Mucosa of rectum (tissue), 2 donors: ENCODE results near the gene YDJC.
A peak's percentile ranks its signal among the peaks of the same experiment; 100 is the strongest.
"Not testable (repeated sequence)": the region's sequence is repeated elsewhere in the genome, so short reads cannot be mapped to it uniquely, and the experiment has no call there.

ENCODE experiments used
- H3K27ac ChIP-seq, 2 donors: one replicate each; pipeline ENCODE4 v1.7.0; 2013; ENCODE audit warnings: inconsistent platforms in 2 of 2, low read depth in 2 of 2, low read length in 2 of 2
- H3K27me3 ChIP-seq, 2 donors: one replicate each; pipeline ENCODE4 v1.7.0; 2013; ENCODE audit warnings: low read length in 2 of 2; ENCODE audit not compliant: control insufficient read depth in 2 of 2, insufficient read depth in 2 of 2
- H3K36me3 ChIP-seq, 2 donors: one replicate each; pipeline ENCODE4 v1.7.0; 2013; ENCODE audit warnings: low read length in 2 of 2; ENCODE audit not compliant: control insufficient read depth in 2 of 2, insufficient read depth in 2 of 2
- H3K4me1 ChIP-seq, 2 donors: one replicate each; pipeline ENCODE4 v1.7.0; 2013; ENCODE audit warnings: low read length in 2 of 2, mild to moderate bottlenecking in 1 of 2; ENCODE audit not compliant: control insufficient read depth in 2 of 2, insufficient read depth in 2 of 2
- H3K4me3 ChIP-seq, 2 donors: one replicate each; pipeline ENCODE4 v1.7.0; 2013; ENCODE audit warnings: low read length in 2 of 2
- H3K9ac ChIP-seq, 2 donors: one replicate each; pipeline ENCODE4 v1.7.0; 2013; ENCODE audit warnings: low read length in 2 of 2, low read depth in 1 of 2, mild to moderate bottlenecking in 1 of 2
- H3K9me3 ChIP-seq, 2 donors: one replicate each; pipeline ENCODE4 v1.7.0; 2013; ENCODE audit warnings: low read length in 2 of 2; ENCODE audit not compliant: control insufficient read depth in 2 of 2
- donor health status: healthy.
- donor health status: Normal muscosa, but diverticular disease.

Gene YDJC, protein sequence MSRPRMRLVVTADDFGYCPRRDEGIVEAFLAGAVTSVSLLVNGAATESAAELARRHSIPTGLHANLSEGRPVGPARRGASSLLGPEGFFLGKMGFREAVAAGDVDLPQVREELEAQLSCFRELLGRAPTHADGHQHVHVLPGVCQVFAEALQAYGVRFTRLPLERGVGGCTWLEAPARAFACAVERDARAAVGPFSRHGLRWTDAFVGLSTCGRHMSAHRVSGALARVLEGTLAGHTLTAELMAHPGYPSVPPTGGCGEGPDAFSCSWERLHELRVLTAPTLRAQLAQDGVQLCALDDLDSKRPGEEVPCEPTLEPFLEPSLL

GRCh38 chr22:21629255-21630149 lies at the start of gene YDJC:
TSS of gene YDJC (minus strand) at chr22:21630022. CDS start at chr22:21630014, 8 bp downstream.
- peak within 1 kb of the TSS; percentile 79 to 89 for H3K4me3 ChIP-seq
- H3K9ac ChIP-seq: peak within 1 kb of the TSS; percentile 72 to 90
- peaks cover 5 to 9% of the 10 kb centered on the region in 2 donors for H3K4me1 ChIP-seq
- peaks cover 2 to 15% of the 10 kb centered on the region in 2 donors for H3K36me3 ChIP-seq
- H3K27me3 ChIP-seq: no peaks in the 10 kb centered on the region
- peak within 1 kb of the TSS; percentile 81 to 86 for H3K27ac ChIP-seq
- H3K9me3 ChIP-seq: no peaks in the 10 kb centered on the region

DNA sequence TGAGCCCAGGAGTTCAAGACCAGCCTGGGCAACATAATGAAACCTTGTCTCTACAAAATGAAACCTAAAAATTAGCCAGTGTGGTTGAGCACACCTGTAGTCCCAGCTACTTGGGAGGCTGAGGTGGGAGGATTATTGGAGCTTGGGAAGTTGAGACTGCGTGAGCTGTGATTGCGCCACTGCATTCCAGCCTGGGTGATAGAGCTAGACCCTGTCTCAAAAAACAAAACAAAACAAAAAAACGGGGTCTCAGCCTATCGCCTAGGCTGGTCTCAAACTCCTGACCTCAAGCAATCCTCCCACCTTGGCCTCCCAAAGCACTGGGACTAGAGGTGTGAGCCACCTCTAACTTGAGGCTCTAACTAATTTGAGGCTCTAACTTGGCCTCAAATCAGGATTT lies 49.6 kb upstream of the YDJC start:
- H3K4me1 ChIP-seq: no peaks in the 10 kb centered on the region
- no peaks in the 10 kb centered on the region for H3K9me3 ChIP-seq
- peaks cover 38 to 41% of the 10 kb centered on the region in 2 donors for H3K36me3 ChIP-seq
- no peak overlapping the region for H3K4me3 ChIP-seq
- no peaks in the 10 kb centered on the region for H3K27me3 ChIP-seq
- H3K9ac ChIP-seq: no peak overlapping the region
- H3K27ac ChIP-seq: no peak overlapping the region

- H3K27ac ChIP-seq, H3K9ac ChIP-seq, H3K4me3 ChIP-seq, H3K4me1 ChIP-seq, H3K9me3 ChIP-seq, H3K27me3 ChIP-seq: not testable (repeated sequence)
- peaks cover 39 to 46% of the 10 kb centered on the region in 2 donors for H3K36me3 ChIP-seq
Observed at GRCh38 chr22:21678842-21679241, 49.0 kb upstream of the YDJC start.

DNA sequence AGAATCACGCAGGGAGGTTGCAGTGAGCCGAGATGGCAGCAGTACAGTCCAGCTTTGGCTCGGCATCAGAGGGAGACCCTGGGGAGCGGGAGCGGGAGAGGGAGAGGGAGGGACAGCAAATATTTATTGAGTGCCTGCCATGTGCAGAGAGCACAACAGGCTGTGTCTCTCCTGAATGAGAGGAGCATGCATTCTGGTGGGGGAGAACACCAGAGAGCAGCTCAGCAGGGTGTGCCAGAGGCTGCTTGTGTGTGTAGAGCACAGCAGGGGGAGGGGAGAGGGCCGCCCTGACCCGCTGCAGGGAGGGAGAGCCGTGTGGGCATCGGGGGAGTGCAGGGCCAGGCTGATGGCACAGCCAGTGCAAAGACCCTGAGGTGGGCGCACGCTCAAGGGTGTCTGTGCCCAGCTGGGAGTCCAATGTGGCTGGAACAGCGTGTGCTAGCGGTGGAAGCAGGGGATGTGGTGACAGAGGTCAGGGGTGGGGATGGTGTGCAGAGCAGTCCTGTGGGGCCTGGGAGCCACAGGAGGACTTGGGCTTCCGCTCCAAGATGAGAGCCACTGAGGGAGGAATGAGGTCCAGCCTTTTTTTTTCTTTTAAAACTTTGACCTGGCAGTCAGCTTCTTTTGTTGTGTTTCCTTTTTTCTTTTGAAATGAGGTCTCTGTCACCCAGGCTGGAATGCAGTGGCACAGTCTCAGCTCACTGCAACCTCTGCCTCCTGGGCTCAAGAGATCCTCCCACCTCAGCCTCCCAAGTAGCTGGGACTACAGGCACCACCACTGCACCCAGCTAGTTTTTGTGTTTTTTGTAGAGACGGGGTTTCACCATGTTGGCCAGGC lies 48.0 kb upstream of the YDJC start:
- H3K27me3 ChIP-seq: no peaks in the 10 kb centered on the region
- H3K4me1 ChIP-seq: no peaks in the 10 kb centered on the region
- H3K4me3 ChIP-seq: no peak overlapping the region
- no peak overlapping the region for H3K9ac ChIP-seq
- no peaks in the 10 kb centered on the region for H3K9me3 ChIP-seq
- H3K27ac ChIP-seq: no peak overlapping the region
- peaks cover 41 to 48% of the 10 kb centered on the region in 2 donors for H3K36me3 ChIP-seq

DNA sequence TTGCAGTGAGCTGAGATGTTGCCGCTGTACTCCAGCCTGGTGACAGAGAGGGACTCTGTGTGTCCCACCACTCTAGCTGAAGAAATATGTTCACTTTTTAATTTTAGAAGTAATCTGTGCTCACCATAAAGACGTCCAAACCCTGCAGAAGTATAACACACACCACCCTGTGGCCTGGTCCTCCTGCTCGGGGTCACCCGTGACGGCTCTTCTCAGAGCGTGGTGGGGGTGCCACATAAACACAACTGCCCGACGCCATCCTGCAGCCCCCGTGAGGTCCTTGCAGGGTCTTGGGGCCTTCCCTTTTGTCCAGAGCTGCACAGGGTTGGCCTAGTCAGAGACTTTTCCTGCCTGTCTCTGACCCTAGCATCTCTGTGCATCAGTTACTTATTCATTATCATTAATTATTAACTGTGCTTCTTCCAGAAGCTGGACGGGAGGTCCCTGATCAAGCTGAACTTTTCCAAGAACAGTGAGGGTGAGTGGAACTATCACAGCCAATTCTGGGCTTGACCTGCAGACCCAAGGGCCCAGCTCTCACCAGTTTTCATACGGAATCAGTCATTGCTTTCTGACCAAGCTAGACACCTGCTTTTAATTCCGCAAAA lies 44.9 kb upstream of the YDJC start:
- no peak overlapping the region for H3K27ac ChIP-seq
- H3K4me3 ChIP-seq: no peak overlapping the region
- H3K36me3 ChIP-seq: peaks cover 44 to 57% of the 10 kb centered on the region in 2 donors
- H3K27me3 ChIP-seq: no peaks in the 10 kb centered on the region
- no peaks in the 10 kb centered on the region for H3K9me3 ChIP-seq
- no peak overlapping the region for H3K9ac ChIP-seq
- H3K4me1 ChIP-seq: no peaks in the 10 kb centered on the region

DNA sequence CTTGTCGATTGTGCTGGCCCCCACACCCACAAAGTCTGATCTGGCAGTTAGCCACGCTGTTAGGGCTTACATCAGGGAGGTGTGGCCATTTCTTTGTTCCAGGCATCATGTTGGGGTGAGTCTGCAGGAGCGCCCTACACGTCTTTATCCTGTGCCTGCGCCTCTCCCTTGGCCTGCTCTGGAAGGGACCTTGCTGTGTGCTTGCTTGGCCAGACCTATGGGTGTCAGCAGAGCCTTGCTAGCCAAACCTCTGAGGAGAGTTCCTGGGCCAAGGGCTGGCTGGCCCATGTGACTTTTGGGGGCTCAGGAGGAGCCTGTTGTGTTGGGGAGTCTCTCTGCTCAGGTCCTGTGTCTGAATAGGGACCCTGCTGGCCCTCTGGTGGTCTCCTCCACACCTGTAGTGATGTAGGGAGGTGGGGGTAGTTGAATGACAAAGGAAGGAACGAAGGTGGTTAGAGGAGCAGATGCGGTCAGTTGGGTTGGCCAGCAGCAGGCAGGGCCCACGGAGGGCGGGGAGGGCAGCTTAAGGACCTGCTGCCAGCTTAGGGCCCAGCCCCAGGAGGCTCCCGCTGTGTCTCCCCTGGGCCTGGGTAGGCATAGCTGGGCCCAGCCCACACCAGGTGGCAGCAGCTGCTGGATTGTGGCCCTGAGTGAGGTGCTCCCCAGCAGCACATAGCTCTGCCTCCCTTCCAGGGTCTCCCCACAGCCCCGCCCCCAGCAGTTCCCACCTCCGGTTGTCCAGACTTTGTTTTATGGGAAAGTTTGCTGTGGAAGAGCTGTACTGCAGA lies 43.9 kb upstream of the YDJC start:
- H3K9me3 ChIP-seq: no peaks in the 10 kb centered on the region
- H3K27me3 ChIP-seq: no peaks in the 10 kb centered on the region
- no peaks in the 10 kb centered on the region for H3K4me1 ChIP-seq
- no peak overlapping the region for H3K4me3 ChIP-seq
- H3K36me3 ChIP-seq: peaks cover 44 to 58% of the 10 kb centered on the region in 2 donors
- no peak overlapping the region for H3K9ac ChIP-seq
- H3K27ac ChIP-seq: no peak overlapping the region

DNA sequence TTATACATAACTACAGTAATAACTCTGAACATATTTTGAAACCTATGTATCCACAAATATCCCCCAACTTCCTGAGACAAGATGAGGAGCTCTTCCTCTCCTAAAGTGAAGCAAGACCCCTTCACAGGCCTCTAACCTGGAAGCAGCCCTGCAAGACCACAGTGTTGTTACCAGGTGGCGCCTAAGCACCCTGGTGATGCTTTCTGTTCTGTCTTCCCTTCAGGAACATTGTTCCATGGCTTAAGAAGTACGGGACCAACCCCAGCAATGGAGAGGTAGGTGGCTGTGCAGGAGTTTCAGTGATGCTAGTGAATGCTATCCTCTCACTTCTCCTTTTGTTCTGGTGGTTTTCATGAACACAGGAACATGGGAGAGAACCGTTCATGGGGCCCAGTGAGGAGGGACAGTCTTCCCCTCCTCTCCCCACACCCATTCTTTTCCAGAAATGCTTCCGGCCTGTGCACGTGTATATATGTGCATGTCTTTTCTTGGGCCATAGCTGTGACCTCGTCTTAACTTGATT lies 42.3 kb upstream of the YDJC start:
- H3K36me3 ChIP-seq: peaks cover 44 to 58% of the 10 kb centered on the region in 2 donors
- H3K4me3 ChIP-seq: no peak overlapping the region
- no peak overlapping the region for H3K9ac ChIP-seq
- H3K4me1 ChIP-seq: no peaks in the 10 kb centered on the region
- H3K9me3 ChIP-seq: no peaks in the 10 kb centered on the region
- H3K27ac ChIP-seq: no peak overlapping the region
- H3K27me3 ChIP-seq: no peaks in the 10 kb centered on the region

DNA sequence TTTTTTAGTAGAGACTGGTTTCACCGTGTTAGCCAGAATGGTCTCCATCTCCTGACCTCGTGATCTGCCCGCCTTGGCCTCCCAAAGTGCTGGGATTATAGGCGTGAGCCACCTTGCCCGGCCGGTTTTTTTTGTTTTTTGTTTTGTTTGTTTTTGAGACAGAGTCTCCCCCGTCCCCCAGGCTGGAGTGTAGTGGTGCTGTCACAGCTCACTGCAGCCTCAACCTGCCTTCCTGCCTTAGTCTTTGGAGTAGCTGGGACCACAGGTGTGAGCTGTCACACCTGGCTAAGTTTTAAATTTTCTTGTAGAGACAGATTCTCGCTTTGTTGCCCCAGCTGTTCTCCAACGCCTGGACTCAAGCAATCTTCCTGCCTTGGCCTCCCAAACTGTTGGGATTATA lies 39.2 kb upstream of the YDJC start:
- peaks cover 34 to 41% of the 10 kb centered on the region in 2 donors for H3K36me3 ChIP-seq
- H3K27me3 ChIP-seq: no peaks in the 10 kb centered on the region
- peaks cover 3 to 5% of the 10 kb centered on the region in 2 donors for H3K4me1 ChIP-seq
- H3K27ac ChIP-seq: no peak overlapping the region
- H3K4me3 ChIP-seq: no peak overlapping the region
- H3K9me3 ChIP-seq: no peaks in the 10 kb centered on the region
- H3K9ac ChIP-seq: no peak overlapping the region

- Histone ChIP-seq H3K27me3 (no peaks in the 10 kb centered on the region), H3K4me3 (peak overlapping the region; percentile 94 to 95), H3K9ac (peak overlapping the region; percentile 32 to 86), H3K9me3 (no peaks in the 10 kb centered on the region), H3K36me3 (peaks cover 13 to 20% of the 10 kb centered on the region in 2 donors), H3K27ac (peak overlapping the region; percentile 88 to 94), H3K4me1 (peaks cover 3 to 5% of the 10 kb centered on the region in 2 donors)
Observed at GRCh38 chr22:21666786-21667185, 37.0 kb upstream of the YDJC start.
